Sigmoid colon (tissue), 7 donors: ENCODE measurements around the gene ZFX. TPM values are rescaled to one million over a fixed set of nuclear protein-coding genes. Genes with fewer than 3 reads are reported as not detected.

Experiments
- DNase-seq: peaks from one replicate; pipeline ENCODE4 v3.0.0-alpha.2; 2019
- H3K27ac ChIP-seq, 4 donors: fragments of 200-600 bp; sonication (generic); one replicate each; pipeline ENCODE4 v1.5.1; 2016 to 2019; ENCODE audit warnings: mild to moderate bottlenecking in 1 of 4
- H3K27me3 ChIP-seq, 3 donors: fragments of 200-600 bp; sonication (generic); one replicate each; pipeline ENCODE4 v1.5.1; 2019; ENCODE audit warnings: mild to moderate bottlenecking in 1 of 3
- H3K36me3 ChIP-seq, 4 donors: fragments of 200-600 bp; sonication (generic); one replicate each; pipeline ENCODE4 v1.5.1; 2016 to 2019
- H3K4me1 ChIP-seq, 4 donors: fragments of 200-600 bp; sonication (generic); one replicate each; pipeline ENCODE4 v1.5.1; 2017 to 2019
- H3K4me3 ChIP-seq, 4 donors: fragments of 200-600 bp; sonication (generic); one replicate each; pipeline ENCODE4 v1.5.1; 2017 to 2019; ENCODE audit warnings: mild to moderate bottlenecking in 2 of 4, moderate library complexity in 1 of 4
- H3K9me3 ChIP-seq, 4 donors: fragments of 200-600 bp in 3 of 4; sonication (generic) in 3 of 4; one replicate each; pipeline versions ENCODE4 v1.5.1 to v1.6.1; 2013 to 2019
- CTCF ChIP-seq, 4 experiments: fragments of 450-650 bp in 3 of 4; fragments of 200-600 bp in 1 of 4; IDR thresholded peaks; one replicate each; pipeline ENCODE4 v1.5.1; 2016 to 2019; ENCODE audit warnings: antibody characterized with exemption in 4 of 4, mild to moderate bottlenecking in 3 of 4, moderate library complexity in 2 of 4
- EP300 ChIP-seq, 4 donors: sonication (generic); formaldehyde crosslinking; IDR thresholded peaks; one replicate each; pipeline ENCODE4 v1.6.1; 2017; ENCODE audit warnings: antibody characterized with exemption in 4 of 4
- POLR2A ChIP-seq, 2 donors: fragments of 450-650 bp; IDR thresholded peaks; one replicate each; pipeline ENCODE4 v1.6.1; 2016; ENCODE audit warnings: antibody characterized with exemption in 2 of 2, mild to moderate bottlenecking in 2 of 2, moderate library complexity in 2 of 2
- POLR2AphosphoS5 ChIP-seq, 4 donors: sonication (generic); formaldehyde crosslinking; IDR thresholded peaks; one replicate each; pipeline ENCODE4 v1.6.1; 2017; ENCODE audit warnings: antibody characterized with exemption in 4 of 4
- WGBS, 2 donors: extraction: QIAGEN DNeasy Blood & Tissue Kit; methylation state at CpG; one replicate each; pipeline ENCODE4 v1.1.7; 2013; 5-methylcytosine and 5-hydroxymethylcytosine counted together
- intact Hi-C: fragments of 100-400 bp; cut with DNase I; formaldehyde crosslinking; loops from one replicate; pipeline ENCODE4 v1.15.1; 2023
- polyA plus RNA-seq, 3 donors: library from polyadenylated mRNA; stranded (reverse); fragments of 200-250 nt; gene quantifications; one replicate each; pipeline ENCODE4 v1.2.3, GENCODE V29; 2013
- total RNA-seq, 4 donors: library from RNA; depleted of rRNA; stranded (reverse); fragments of >200 nt; gene quantifications; one replicate each; pipeline ENCODE4 v1.1.0, GENCODE V29; 2016
- donor health status: healthy with polysubstance abuse.
- donor health status: Bipolar disorder and iron deficiency.
- donor health status: healthy.

The ZFX gene
- total and polyA plus RNA-seq, 7 donors: 4.4 to 81.6 (median 56.7) TPM

- H3K4me3 ChIP-seq: no peak overlapping the region
- no peaks in the 10 kb centered on the region for H3K36me3 ChIP-seq
- no peaks in the 10 kb centered on the region for H3K9me3 ChIP-seq
- DNase-seq: no peak
- H3K4me1 ChIP-seq: no peaks in the 10 kb centered on the region
- peaks cover 0 to 2% (median 0%) of the 10 kb centered on the region in 3 donors for H3K27me3 ChIP-seq
- 68 to 85% methylated on average over 6 of the region's 6 CpGs for whole genome bisulfite sequencing, 2 donors
- intact Hi-C loops: no loop called here
- TF ChIP-seq POLR2A (IDR thresholded peaks at IDR 0.05): no peak
- TF ChIP-seq CTCF (IDR thresholded peaks at IDR 0.05): no peak
- no peak for TF ChIP-seq EP300 (IDR thresholded peaks at IDR 0.05)
- TF ChIP-seq POLR2AphosphoS5 (IDR thresholded peaks at IDR 0.05): no peak
- H3K27ac ChIP-seq: peak overlapping the region in 1 of 4 donors; percentile 43
Measured at GRCh38 chrX:24245202-24245601, 95.7 kb downstream of the ZFX start.

- Histone ChIP-seq H3K27me3 (peaks cover 0 to 2% (median 0%) of the 10 kb centered on the region in 3 donors), H3K4me1 (no peaks in the 10 kb centered on the region), H3K27ac (no peak overlapping the region), H3K4me3 (no peak overlapping the region), H3K9me3 (no peaks in the 10 kb centered on the region), H3K36me3 (no peaks in the 10 kb centered on the region)
- WGBS, 2 donors: 96 to 100% methylated on average over 4 of the region's 4 CpGs
- DNase-seq: no peak
- TF ChIP-seq POLR2A (IDR thresholded peaks at IDR 0.05): no peak
- TF ChIP-seq POLR2AphosphoS5 (IDR thresholded peaks at IDR 0.05): no peak
- TF ChIP-seq CTCF (IDR thresholded peaks at IDR 0.05): no peak
- no peak for TF ChIP-seq EP300 (IDR thresholded peaks at IDR 0.05)
- intact Hi-C loops: no loop called here
Measured at GRCh38 chrX:24248042-24248441, 98.5 kb downstream of the ZFX start.

GRCh38 chrX:24253030-24253429, 103.5 kb downstream of the ZFX start:
- Histone ChIP-seq H3K9me3 (no peaks in the 10 kb centered on the region), H3K4me3 (no peak overlapping the region), H3K27me3 (peaks cover 0 to 2% (median 0%) of the 10 kb centered on the region in 3 donors), H3K4me1 (no peaks in the 10 kb centered on the region), H3K27ac (no peak overlapping the region), H3K36me3 (no peaks in the 10 kb centered on the region)
- intact Hi-C loops: no loop called here
- no peak for TF ChIP-seq CTCF (IDR thresholded peaks at IDR 0.05)
- TF ChIP-seq EP300 (IDR thresholded peaks at IDR 0.05): no peak
- TF ChIP-seq POLR2A (IDR thresholded peaks at IDR 0.05): no peak
- no peak for TF ChIP-seq POLR2AphosphoS5 (IDR thresholded peaks at IDR 0.05)
- no peak for DNase-seq
- 25 to 71% methylated on average over 3 of the region's 3 CpGs for WGBS, 2 donors

GRCh38 chrX:24253469-24253868, 103.9 kb downstream of the ZFX start:
- Histone ChIP-seq H3K9me3 (no peaks in the 10 kb centered on the region), H3K36me3 (no peaks in the 10 kb centered on the region), H3K4me1 (no peaks in the 10 kb centered on the region), H3K27me3 (peaks cover 0 to 2% (median 0%) of the 10 kb centered on the region in 3 donors), H3K4me3 (no peak overlapping the region), H3K27ac (no peak overlapping the region)
- TF ChIP-seq POLR2A (IDR thresholded peaks at IDR 0.05) (no peak), POLR2AphosphoS5 (IDR thresholded peaks at IDR 0.05) (no peak), CTCF (IDR thresholded peaks at IDR 0.05) (no peak), EP300 (IDR thresholded peaks at IDR 0.05) (no peak)
- intact Hi-C loops: no loop called here
- 42 to 64% methylated on average over 1 of the region's 1 CpG for WGBS, 2 donors
- DNase-seq: no peak

GRCh38 chrX:24257011-24257410, 107.5 kb downstream of the ZFX start:
- DNase-seq: no peak
- intact Hi-C loops: loop anchor here (5.0 kb wide), 2 partner anchors 125 to 240 kb away; no protein-coding TSS in a partner anchor
- peaks cover 0 to 12% (median 5%) of the 10 kb centered on the region in 4 donors for H3K4me1 ChIP-seq
- H3K27me3 ChIP-seq: no peaks in the 10 kb centered on the region
- WGBS, 2 donors: 81 to 86% methylated on average over 1 of the region's 1 CpG
- H3K9me3 ChIP-seq: no peaks in the 10 kb centered on the region
- H3K36me3 ChIP-seq: no peaks in the 10 kb centered on the region
- TF ChIP-seq EP300 (IDR thresholded peaks at IDR 0.05): no peak
- no peak for TF ChIP-seq CTCF (IDR thresholded peaks at IDR 0.05)
- no peak for TF ChIP-seq POLR2A (IDR thresholded peaks at IDR 0.05)
- no peak for TF ChIP-seq POLR2AphosphoS5 (IDR thresholded peaks at IDR 0.05)
- H3K27ac ChIP-seq: no peak overlapping the region
- H3K4me3 ChIP-seq: no peak overlapping the region
